Upper lobe of left lung (tissue), 6 donors: ENCODE results near the gene EPS8. TPM values are rescaled to one million over a fixed set of nuclear protein-coding genes. Genes with fewer than 3 reads are reported as not detected.

Source experiments
- ATAC-seq, 2 donors: fragments of 200-7000 bp; cut with Tn5 transposase; one replicate each; pipeline ENCODE4 v1.9.1; 2022; ENCODE audit warnings: mild to moderate bottlenecking in 2 of 2, moderate library complexity in 2 of 2; ENCODE audit not compliant: low FRiP score in 2 of 2
- DNase-seq, 2 donors: peaks; one replicate each; pipeline ENCODE4 v3.0.0-alpha.2; 2019 to 2020
- H3K27ac ChIP-seq, 4 donors: fragments of 200-600 bp; sonication (generic); one replicate each; pipeline ENCODE4 v1.5.1; 2016 to 2019
- H3K27me3 ChIP-seq, 4 donors: fragments of 200-600 bp; sonication (generic); one replicate each; pipeline ENCODE4 v1.5.1; 2017 to 2019
- H3K36me3 ChIP-seq, 4 donors: fragments of 200-600 bp; sonication (generic); one replicate each; pipeline ENCODE4 v1.5.1; 2016 to 2019
- H3K4me1 ChIP-seq, 4 donors: fragments of 200-600 bp; sonication (generic); one replicate each; pipeline ENCODE4 v1.5.1; 2018 to 2019
- H3K4me3 ChIP-seq, 4 donors: fragments of 200-600 bp; sonication (generic); one replicate each; pipeline ENCODE4 v1.5.1; 2017 to 2019; ENCODE audit warnings: mild to moderate bottlenecking in 2 of 4, moderate library complexity in 1 of 4
- H3K9me3 ChIP-seq, 4 donors: fragments of 200-600 bp; sonication (generic); one replicate each; pipeline ENCODE4 v1.5.1; 2018 to 2019
- CTCF ChIP-seq, 6 experiments: fragments of 450-650 bp in 4 of 6; fragments of 200-600 bp in 2 of 6; sonication (generic) in 2 of 6; IDR thresholded peaks; one replicate each; pipeline ENCODE4 v1.5.1; 2016 to 2019; ENCODE audit warnings: antibody characterized with exemption in 6 of 6
- EP300 ChIP-seq, 4 donors: sonication (generic); formaldehyde crosslinking; IDR thresholded peaks; one replicate each; pipeline ENCODE4 v1.5.1; 2017; ENCODE audit warnings: antibody characterized with exemption in 4 of 4, control low read depth in 2 of 4
- POLR2A ChIP-seq, 4 donors: fragments of 450-650 bp; IDR thresholded peaks; one replicate each; pipeline ENCODE4 v1.5.1; 2016 to 2017; ENCODE audit warnings: antibody characterized with exemption in 4 of 4, mild to moderate bottlenecking in 2 of 4
- POLR2AphosphoS5 ChIP-seq, 2 donors: sonication (generic); formaldehyde crosslinking; IDR thresholded peaks; one replicate each; pipeline ENCODE4 v1.5.1; 2017; ENCODE audit warnings: antibody characterized with exemption in 2 of 2
- WGBS, 2 donors: methylation state at CpG; one replicate each; pipeline ENCODE4 v1.1.5; 2017 to 2018; 5-methylcytosine and 5-hydroxymethylcytosine counted together
- total RNA-seq, 6 donors: library from RNA; depleted of rRNA in 4 of 6; stranded (reverse); fragments of >200 nt in 4 of 6; gene quantifications; one replicate each; pipeline versions ENCODE4 v1.1.0 to v1.2.1, GENCODE V29; 2016 to 2021
- donor health status: DM: no; HTN: no; CAD: no; lungs with moderate emphysema.
- donor health status: DM: no; HTN: yes; CAD: no; lungs with severe emphysema.

The EPS8 gene
- 100 to 1,000 TPM in 2 of 6 donors, 10 to 100 TPM in 4; 43.9 to 112 (median 67.2) TPM for total RNA-seq

DNA sequence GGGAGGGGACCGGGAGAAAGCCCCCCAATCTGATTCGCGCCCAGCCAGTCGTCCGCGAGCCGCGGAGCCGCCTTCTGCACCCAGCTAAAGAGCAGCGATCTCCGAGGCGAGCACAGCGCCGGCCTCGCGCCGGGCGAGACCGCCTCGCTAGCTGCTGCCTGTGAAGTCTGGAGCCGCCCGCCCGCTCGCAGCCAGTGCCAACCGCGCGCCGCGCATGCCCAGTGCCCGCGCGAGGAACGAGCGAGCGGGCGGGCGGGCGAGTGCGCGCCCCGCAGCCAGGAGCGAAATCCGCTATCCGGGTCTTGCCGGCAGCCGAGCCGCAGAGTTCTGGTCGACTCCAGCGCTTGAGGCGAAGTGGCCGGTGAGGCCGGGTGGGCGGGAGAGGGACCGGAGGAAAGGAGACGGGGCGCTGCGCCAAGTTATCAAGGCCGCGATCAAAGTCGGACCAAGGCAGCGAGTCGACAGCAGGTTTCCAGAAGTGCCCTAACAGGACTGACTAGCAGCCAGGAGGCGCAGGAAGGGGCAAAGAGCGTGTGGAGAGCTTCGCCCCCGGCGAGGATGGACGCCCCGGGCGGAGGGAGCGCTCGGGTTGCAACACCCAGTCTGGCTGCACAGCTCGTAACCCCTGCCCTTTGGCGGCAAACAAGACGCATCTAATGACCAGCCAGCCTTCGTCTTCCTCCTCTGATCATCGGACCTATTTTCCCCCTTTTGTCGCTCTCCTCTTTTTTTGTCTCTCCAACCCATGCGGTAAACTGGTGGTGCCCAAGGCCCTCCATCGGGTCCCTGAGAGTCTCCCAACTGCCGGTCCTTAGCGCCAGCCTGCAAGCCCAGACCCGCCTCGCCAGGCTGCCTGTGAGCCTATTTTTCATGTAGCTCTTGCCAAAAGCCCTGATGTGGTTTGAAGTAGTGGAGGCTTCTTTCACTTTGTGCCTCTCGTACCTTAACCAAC, at the start of gene EPS8:
EPS8 (minus strand) TSS at position 169 of the 952 bp plus-strand sequence. CDS start 106,437 bp downstream, outside the sequence.
- Histone ChIP-seq H3K27me3 (peaks cover 0 to 4% (median 0%) of the 10 kb centered on the region in 4 donors), H3K9me3 (no peaks in the 10 kb centered on the region), H3K36me3 (no peaks in the 10 kb centered on the region), H3K4me1 (peaks cover 0 to 17% (median 3%) of the 10 kb centered on the region in 4 donors), H3K27ac (peak within 1 kb of the TSS; percentile 81 to 92 (median 86)), H3K4me3 (peak within 1 kb of the TSS; percentile 64 to 88 (median 80))
- ATAC-seq (peak; percentile 95 to 97), DNase-seq (peak; percentile 89 to 99)
- TF ChIP-seq CTCF (IDR thresholded peaks at IDR 0.05) (peak in 2 of 6 experiments; percentile 19 to 27), POLR2A (IDR thresholded peaks at IDR 0.05) (peak; percentile 35 to 95 (median 78)), EP300 (IDR thresholded peaks at IDR 0.05) (no peak), POLR2AphosphoS5 (IDR thresholded peaks at IDR 0.05) (peak in 1 of 2 donors; percentile 83)
- WGBS, 2 donors = 3 to 7% methylated on average over 17 to 45 of the region's 85 CpGs

DNA sequence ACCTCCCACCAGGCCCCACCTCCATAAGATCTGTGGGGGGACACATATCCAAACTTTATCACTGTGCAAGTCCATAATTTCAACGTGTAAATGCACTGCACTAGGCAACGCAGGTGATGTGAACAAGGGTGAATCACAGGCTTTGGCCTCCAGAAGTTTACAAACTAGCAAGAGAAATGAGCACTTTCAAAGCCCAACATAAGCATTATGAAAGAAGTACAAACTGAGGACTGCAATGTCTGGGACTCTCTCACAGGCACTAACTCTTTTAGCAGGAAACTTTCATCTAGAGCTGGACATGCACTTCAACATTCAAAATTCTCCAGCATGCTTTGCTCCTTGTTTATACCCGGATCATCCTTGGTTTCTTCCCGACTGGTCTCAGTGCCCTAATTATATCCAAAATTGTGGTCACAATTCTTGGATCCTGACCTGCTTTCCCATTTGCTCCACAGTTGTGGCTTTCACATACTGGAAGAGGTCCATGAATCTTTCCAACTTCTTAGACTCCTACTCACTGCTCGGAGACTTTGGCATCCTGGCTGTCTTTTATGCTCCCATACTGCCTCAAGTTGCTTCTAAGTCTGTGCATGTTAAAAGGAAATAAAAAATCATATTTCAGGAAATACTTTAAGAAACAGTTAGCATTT, 48.1 kb upstream of the EPS8 start:
- ATAC-seq = peak in 1 of 2 donors; percentile 77

GRCh38 chr12:15834575-15834974, 45.4 kb upstream of the EPS8 start:
- Histone ChIP-seq H3K36me3 (no peaks in the 10 kb centered on the region), H3K9me3 (no peaks in the 10 kb centered on the region), H3K27ac (peak overlapping the region in 1 of 4 donors; percentile 52), H3K27me3 (no peaks in the 10 kb centered on the region), H3K4me3 (no peak overlapping the region), H3K4me1 (no peaks in the 10 kb centered on the region)
- TF ChIP-seq POLR2A (IDR thresholded peaks at IDR 0.05) (no peak), CTCF (IDR thresholded peaks at IDR 0.05) (no peak), EP300 (IDR thresholded peaks at IDR 0.05) (peak in 1 of 4 donors; percentile 34), POLR2AphosphoS5 (IDR thresholded peaks at IDR 0.05) (no peak)
- 70 to 73% methylated on average over 4 of the region's 4 CpGs for WGBS, 2 donors
- no peak for DNase-seq
- no peak for ATAC-seq

More for the DNA sequence above, 48.1 kb upstream of the EPS8 start:
- no peak overlapping the region for H3K4me3 ChIP-seq
- no peaks in the 10 kb centered on the region for H3K36me3 ChIP-seq
- no peak for DNase-seq
- WGBS, 2 donors = 71 to 77% methylated on average over 5 of the region's 5 CpGs
- no peaks in the 10 kb centered on the region for H3K27me3 ChIP-seq
- no peak overlapping the region for H3K27ac ChIP-seq
- TF ChIP-seq POLR2AphosphoS5 (IDR thresholded peaks at IDR 0.05) = no peak
- no peak for TF ChIP-seq CTCF (IDR thresholded peaks at IDR 0.05)
- TF ChIP-seq EP300 (IDR thresholded peaks at IDR 0.05) = no peak
- TF ChIP-seq POLR2A (IDR thresholded peaks at IDR 0.05) = no peak
- no peaks in the 10 kb centered on the region for H3K4me1 ChIP-seq
- no peaks in the 10 kb centered on the region for H3K9me3 ChIP-seq

DNA sequence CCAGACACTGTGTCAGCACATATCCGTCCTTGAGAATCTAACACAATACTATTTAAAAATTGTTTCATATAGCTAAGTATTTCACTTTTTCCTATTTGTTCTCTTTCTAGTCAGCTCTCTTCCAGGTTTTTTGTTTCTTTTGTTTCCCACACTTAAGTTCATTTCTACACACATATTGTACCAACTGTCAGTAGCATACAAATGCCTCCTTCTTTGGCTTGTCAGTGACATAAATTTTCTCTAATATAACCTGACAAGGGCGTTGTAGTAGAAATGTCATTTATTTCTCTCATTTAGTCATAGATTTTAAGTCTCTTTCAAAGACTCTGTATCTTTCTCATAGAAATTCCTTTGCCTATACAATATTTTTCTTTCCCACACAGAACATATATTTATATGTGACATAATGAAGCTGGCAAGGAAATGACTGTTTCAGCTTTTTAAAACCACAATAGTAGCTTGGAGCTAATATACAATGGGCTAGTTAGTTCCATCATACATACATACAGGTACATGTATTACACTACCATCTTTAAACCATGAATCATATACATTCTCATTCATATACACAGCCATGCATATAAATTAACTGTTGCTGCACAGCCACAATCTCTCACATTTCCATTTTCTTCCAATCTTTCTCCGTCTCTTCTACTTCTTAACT, 42.3 kb upstream of the EPS8 start:
- H3K27ac ChIP-seq = no peak overlapping the region
- no peaks in the 10 kb centered on the region for H3K27me3 ChIP-seq
- no peaks in the 10 kb centered on the region for H3K9me3 ChIP-seq
- DNase-seq (no peak), ATAC-seq (no peak)
- WGBS, 2 donors = 88 to 92% methylated on average over 3 of the region's 3 CpGs
- H3K4me1 ChIP-seq = no peaks in the 10 kb centered on the region
- no peak for TF ChIP-seq EP300 (IDR thresholded peaks at IDR 0.05)
- TF ChIP-seq POLR2A (IDR thresholded peaks at IDR 0.05) = no peak
- no peak for TF ChIP-seq POLR2AphosphoS5 (IDR thresholded peaks at IDR 0.05)
- TF ChIP-seq CTCF (IDR thresholded peaks at IDR 0.05) = no peak
- no peak overlapping the region for H3K4me3 ChIP-seq
- no peaks in the 10 kb centered on the region for H3K36me3 ChIP-seq
